Large intestine (tissue), 3 donors: ENCODE measurements around the gene INPP5A. TPM values are rescaled to one million over a fixed set of nuclear protein-coding genes. Genes with fewer than 3 reads are reported as not detected.

Experiments
- DNase-seq, 2 donors: peaks; one replicate each; pipeline versions ENCODE4 v3.0.0 to v3.0.0-alpha.2; 2013
- H3K27ac ChIP-seq: one replicate; pipeline ENCODE4 v1.5.1; 2013; ENCODE audit warnings: low read length
- H3K27me3 ChIP-seq: 2 replicates; pipeline ENCODE4 v1.6.1; 2013; ENCODE audit warnings: low read length; ENCODE audit not compliant: control insufficient read depth, insufficient read depth
- H3K36me3 ChIP-seq: 2 replicates; pipeline ENCODE4 v1.6.1; 2013; ENCODE audit warnings: low read length; ENCODE audit not compliant: control insufficient read depth, insufficient read depth
- H3K4me1 ChIP-seq: one replicate; pipeline ENCODE4 v1.6.1; 2013; ENCODE audit warnings: low read length; ENCODE audit not compliant: control insufficient read depth, insufficient read depth
- H3K4me3 ChIP-seq: one replicate; pipeline ENCODE4 v1.5.1; 2013; ENCODE audit warnings: low read length
- H3K9me3 ChIP-seq: one replicate; pipeline ENCODE4 v1.6.1; 2013; ENCODE audit warnings: mild to moderate bottlenecking, low read depth, low read length, moderate library complexity; ENCODE audit not compliant: control insufficient read depth
- WGBS: methylation state at CpG from one replicate; pipeline ENCODE4 v1.1.5; 2013; ENCODE audit warnings: low lambda C conversion rate; ENCODE audit not compliant: insufficient coverage; 5-methylcytosine and 5-hydroxymethylcytosine counted together
- polyA plus RNA-seq: library from polyadenylated mRNA; unstranded; fragments of 120-200 nt; gene quantifications from one replicate; pipeline ENCODE4 v1.2.1, GENCODE V29; 2013

Gene INPP5A
- polyA plus RNA-seq, 1 donor, result 25.3 TPM

GRCh38 chr10:132730573-132730953 lies 193.0 kb downstream of the INPP5A start:
- WGBS, result 40% methylated on average over 1 of the region's 15 CpGs
- Histone ChIP-seq H3K36me3 (peaks cover 28% of the 10 kb centered on the region), H3K27me3 (no peaks in the 10 kb centered on the region), H3K27ac (no peak overlapping the region), H3K4me3 (no peak overlapping the region), H3K9me3 (no peaks in the 10 kb centered on the region), H3K4me1 (no peaks in the 10 kb centered on the region)
- DNase-seq, result no peak

GRCh38 chr10:132732518-132732917 lies 194.9 kb downstream of the INPP5A start:
- no CpG with 5 or more reads among the region's 20 CpGs for WGBS
- no peak for DNase-seq
- peaks cover 19% of the 10 kb centered on the region for H3K36me3 ChIP-seq

GRCh38 chr10:132733926-132734325 lies 196.3 kb downstream of the INPP5A start:
- Histone ChIP-seq H3K36me3 (peaks cover 11% of the 10 kb centered on the region), H3K27me3 (no peaks in the 10 kb centered on the region), H3K9me3 (peaks cover 2% of the 10 kb centered on the region), H3K27ac (no peak overlapping the region), H3K4me3 (no peak overlapping the region), H3K4me1 (no peaks in the 10 kb centered on the region)
- DNase-seq, result no peak
- WGBS, result no CpG with 5 or more reads among the region's 19 CpGs

More at GRCh38 chr10:132732518-132732917, 194.9 kb downstream of the INPP5A start:
- Histone ChIP-seq H3K27me3 (no peaks in the 10 kb centered on the region), H3K4me3 (no peak overlapping the region), H3K9me3 (no peaks in the 10 kb centered on the region), H3K27ac (no peak overlapping the region), H3K4me1 (no peaks in the 10 kb centered on the region)

- no peaks in the 10 kb centered on the region for H3K4me1 ChIP-seq
- no peaks in the 10 kb centered on the region for H3K27me3 ChIP-seq
- no CpG with 5 or more reads among the region's 19 CpGs for WGBS
- H3K36me3 ChIP-seq, result peaks cover 11% of the 10 kb centered on the region
- H3K27ac ChIP-seq, result no peak overlapping the region
- peaks cover 3% of the 10 kb centered on the region for H3K9me3 ChIP-seq
- no peak overlapping the region for H3K4me3 ChIP-seq
- DNase-seq, result no peak
Observed at GRCh38 chr10:132735341-132735775, 197.8 kb downstream of the INPP5A start.

GRCh38 chr10:132735923-132736391 lies 198.4 kb downstream of the INPP5A start:
- Histone ChIP-seq H3K4me3 (no peak overlapping the region), H3K4me1 (no peaks in the 10 kb centered on the region), H3K36me3 (peaks cover 11% of the 10 kb centered on the region), H3K9me3 (peaks cover 3% of the 10 kb centered on the region), H3K27ac (no peak overlapping the region), H3K27me3 (no peaks in the 10 kb centered on the region)
- no CpG with 5 or more reads among the region's 24 CpGs for WGBS
- DNase-seq, result no peak

GRCh38 chr10:132737390-132738048 lies 199.9 kb downstream of the INPP5A start:
- Histone ChIP-seq H3K27me3 (no peaks in the 10 kb centered on the region), H3K4me1 (no peaks in the 10 kb centered on the region), H3K27ac (no peak overlapping the region), H3K9me3 (peaks cover 3% of the 10 kb centered on the region), H3K4me3 (no peak overlapping the region), H3K36me3 (peaks cover 11% of the 10 kb centered on the region)
- no peak for DNase-seq
- 100% methylated on average over 1 of the region's 16 CpGs for WGBS

GRCh38 chr10:132738454-132739224 lies 201.1 kb downstream of the INPP5A start:
- DNase-seq, result no peak
- Histone ChIP-seq H3K27me3 (no peaks in the 10 kb centered on the region), H3K27ac (no peak overlapping the region), H3K4me1 (no peaks in the 10 kb centered on the region), H3K9me3 (peaks cover 3% of the 10 kb centered on the region), H3K36me3 (peaks cover 11% of the 10 kb centered on the region), H3K4me3 (no peak overlapping the region)
- WGBS, result no CpG with 5 or more reads among the region's 25 CpGs

- H3K4me3 ChIP-seq, result no peak overlapping the region
- peaks cover 3% of the 10 kb centered on the region for H3K9me3 ChIP-seq
- DNase-seq, result no peak
- no CpG with 5 or more reads among the region's 14 CpGs for WGBS
- peaks cover 8% of the 10 kb centered on the region for H3K36me3 ChIP-seq
- no peak overlapping the region for H3K27ac ChIP-seq
- H3K27me3 ChIP-seq, result no peaks in the 10 kb centered on the region
- no peaks in the 10 kb centered on the region for H3K4me1 ChIP-seq
Observed at GRCh38 chr10:132739225-132739613, 201.6 kb downstream of the INPP5A start.

- 17% methylated on average over 1 of the region's 6 CpGs for WGBS
- Histone ChIP-seq H3K27ac (no peak overlapping the region), H3K4me3 (no peak overlapping the region), H3K4me1 (no peaks in the 10 kb centered on the region), H3K36me3 (peaks cover 3% of the 10 kb centered on the region), H3K9me3 (peaks cover 3% of the 10 kb centered on the region), H3K27me3 (no peaks in the 10 kb centered on the region)
- peak; percentile 27 to 61 for DNase-seq
Observed at GRCh38 chr10:132740588-132740987, 203.0 kb downstream of the INPP5A start.

GRCh38 chr10:132742167-132742836 lies 204.7 kb downstream of the INPP5A start:
- no peak overlapping the region for H3K4me3 ChIP-seq
- H3K27me3 ChIP-seq, result no peaks in the 10 kb centered on the region
- H3K9me3 ChIP-seq, result peaks cover 3% of the 10 kb centered on the region
- DNase-seq, result no peak
- 70% methylated on average over 2 of the region's 27 CpGs for WGBS
- no peak overlapping the region for H3K27ac ChIP-seq
- no peaks in the 10 kb centered on the region for H3K4me1 ChIP-seq
- peaks cover 3% of the 10 kb centered on the region for H3K36me3 ChIP-seq
